GM12874 (cell line): ENCODE data around the gene EPB41.

ENCODE experiments used
- CTCF ChIP-seq: IDR thresholded peaks from 2 replicates; pipeline ENCODE4 v1.5.1; 2011; ENCODE audit warnings: low read depth, mild to moderate bottlenecking, control low read depth, low read length, moderate library complexity; ENCODE audit not compliant: insufficient read depth

Gene EPB41

GRCh38 chr1:28887419-28887834, 26.9 kb upstream of the EPB41 start:
- no peak for TF ChIP-seq CTCF

- no peak for TF ChIP-seq CTCF
Measured at GRCh38 chr1:28887835-28888682, 26.3 kb upstream of the EPB41 start.

- TF ChIP-seq CTCF = no peak
Measured at GRCh38 chr1:28888915-28889314, 25.5 kb upstream of the EPB41 start.

- TF ChIP-seq CTCF = no peak
Measured at GRCh38 chr1:28889357-28889756, 25.0 kb upstream of the EPB41 start.

GRCh38 chr1:28890435-28890834, 23.9 kb upstream of the EPB41 start:
- TF ChIP-seq CTCF = no peak

- TF ChIP-seq CTCF = no peak
Measured at GRCh38 chr1:28890836-28891235, 23.5 kb upstream of the EPB41 start.

GRCh38 chr1:28891256-28891655, 23.1 kb upstream of the EPB41 start:
- TF ChIP-seq CTCF = no peak
